Neural progenitor cell (in vitro differentiated cells): Measurements from ENCODE around the gene PRG3. TPM values are rescaled to one million over a fixed set of nuclear protein-coding genes. Genes with fewer than 3 reads are reported as not detected.

ENCODE experiments used
- DNase-seq: peaks from one replicate; pipeline ENCODE4 v3.0.0-alpha.2; 2016; ENCODE audit warnings: low spot score
- H2AFZ ChIP-seq: fragments of 200-600 bp; sonication (generic); replicated peaks from 2 replicates; pipeline ENCODE4 v1.6.1; 2016; ENCODE audit warnings: antibody characterized with exemption
- H3F3A ChIP-seq: fragments of 200-600 bp; sonication (generic); 2 replicates; pipeline ENCODE4 v1.6.1; 2016; ENCODE audit warnings: antibody characterized with exemption, low read depth
- H3K27ac ChIP-seq: fragments of 200-600 bp; sonication (generic); 2 replicates; pipeline ENCODE4 v1.5.1; 2016; ENCODE audit warnings: mild to moderate bottlenecking
- H3K27me3 ChIP-seq: fragments of 200-600 bp; sonication (generic); 2 replicates; pipeline ENCODE4 v1.6.1; 2016; ENCODE audit warnings: mild to moderate bottlenecking, moderate library complexity
- H3K36me3 ChIP-seq: fragments of 200-600 bp; sonication (generic); 2 replicates; pipeline ENCODE4 v1.5.1; 2016
- H3K4me1 ChIP-seq: fragments of 200-600 bp; sonication (generic); 2 replicates; pipeline ENCODE4 v1.6.1; 2016; ENCODE audit warnings: mixed run types
- H3K4me2 ChIP-seq: fragments of 200-600 bp; sonication (generic); 2 replicates; pipeline ENCODE4 v1.6.1; 2016
- H3K4me3 ChIP-seq: fragments of 200-600 bp; sonication (generic); 2 replicates; pipeline ENCODE4 v1.5.1; 2016
- H3K79me2 ChIP-seq: fragments of 200-600 bp; sonication (generic); 2 replicates; pipeline ENCODE4 v1.6.1; 2016; ENCODE audit warnings: low read depth
- H3K9ac ChIP-seq: fragments of 200-600 bp; sonication (generic); 2 replicates; pipeline ENCODE4 v1.6.1; 2016
- H3K9me3 ChIP-seq: fragments of 200-600 bp; sonication (generic); 2 replicates; pipeline ENCODE4 v1.5.1; 2016; ENCODE audit warnings: low read depth
- H4K20me1 ChIP-seq: fragments of 200-600 bp; sonication (generic); 2 replicates; pipeline ENCODE4 v1.6.1; 2016; ENCODE audit warnings: low read depth
- H3K27ac Mint-ChIP-seq: 3 replicates; pipeline ENCODE4 v1.8.0; 2021; ENCODE audit warnings: mixed read lengths
- H3K27me3 Mint-ChIP-seq: 2 replicates; pipeline ENCODE4 v1.8.0; 2022; ENCODE audit warnings: low read depth, mild to moderate bottlenecking, inconsistent platforms, moderate library complexity, mixed read lengths; ENCODE audit not compliant: insufficient read depth
- H3K36me3 Mint-ChIP-seq: 3 replicates; pipeline ENCODE4 v1.8.0; 2021; ENCODE audit warnings: mixed read lengths
- H3K4me1 Mint-ChIP-seq: 3 replicates; pipeline ENCODE4 v1.8.0; 2021; ENCODE audit warnings: mixed read lengths
- H3K4me3 Mint-ChIP-seq: 3 replicates; pipeline ENCODE4 v1.8.0; 2021; ENCODE audit warnings: mild to moderate bottlenecking, moderate library complexity, mixed read lengths
- H3K9me3 Mint-ChIP-seq: 3 replicates; pipeline ENCODE4 v1.8.0; 2020; ENCODE audit warnings: mixed read lengths
- CTCF ChIP-seq: fragments of 200-600 bp; sonication (generic); IDR thresholded peaks from 2 replicates; pipeline ENCODE4 v1.5.1; 2017; ENCODE audit warnings: antibody characterized with exemption, mild to moderate bottlenecking
- EZH2 ChIP-seq: fragments of 200-600 bp; sonication (generic); IDR thresholded peaks from 2 replicates; pipeline ENCODE4 v1.6.1; 2017; ENCODE audit warnings: antibody characterized with exemption, mild to moderate bottlenecking, moderate library complexity
- EZH2phosphoT487 ChIP-seq: fragments of 200-600 bp; sonication (generic); IDR thresholded peaks from 2 replicates; pipeline ENCODE4 v1.6.1; 2017; ENCODE audit warnings: antibody characterized with exemption
- total RNA-seq: library from RNA; depleted of rRNA; stranded (reverse); fragments of >200 nt; gene quantifications from 2 replicates; pipeline ENCODE4 v1.2.3, GENCODE V29; 2015; ENCODE audit warnings: low replicate concordance

PRG3 gene
- total RNA-seq, 1 donor from 2014 or later = not detected

GRCh38 chr11:57347336-57347735, 33.6 kb downstream of the PRG3 start:
- peaks cover 20% of the 10 kb centered on the region for H3K4me1 ChIP-seq
- no peaks in the 10 kb centered on the region for H4K20me1 ChIP-seq
- H3K9ac ChIP-seq = no peak overlapping the region
- Mint-ChIP-seq H3K27me3 (peaks cover 9% of the 10 kb centered on the region), H3K4me1 (peaks cover 26% of the 10 kb centered on the region), H3K27ac (peak overlapping the region; percentile 4), H3K4me3 (no peak overlapping the region), H3K36me3 (peaks cover 2% of the 10 kb centered on the region), H3K9me3 (peaks cover 15% of the 10 kb centered on the region)
- no peaks in the 10 kb centered on the region for H3K9me3 ChIP-seq
- no peak overlapping the region for H2AFZ ChIP-seq
- H3K27me3 ChIP-seq = no peaks in the 10 kb centered on the region
- no peak overlapping the region for H3K27ac ChIP-seq
- H3K36me3 ChIP-seq = no peaks in the 10 kb centered on the region
- no peak for DNase-seq
- H3F3A ChIP-seq = peaks cover 21% of the 10 kb centered on the region
- no peaks in the 10 kb centered on the region for H3K79me2 ChIP-seq
- no peak overlapping the region for H3K4me3 ChIP-seq
- no peak overlapping the region for H3K4me2 ChIP-seq
- no peak for TF ChIP-seq CTCF
- no peak for TF ChIP-seq EZH2phosphoT487
- no peak for TF ChIP-seq EZH2

GRCh38 chr11:57345555-57346211, 35.3 kb downstream of the PRG3 start:
- peak overlapping the region; percentile 74 for H3K27ac Mint-ChIP-seq
- no peaks in the 10 kb centered on the region for H3K36me3 ChIP-seq
- H3K4me3 ChIP-seq = no peak overlapping the region
- H3F3A ChIP-seq = peaks cover 17% of the 10 kb centered on the region
- H3K9me3 Mint-ChIP-seq = peaks cover 7% of the 10 kb centered on the region
- no peak overlapping the region for H3K4me3 Mint-ChIP-seq
- H3K36me3 Mint-ChIP-seq = no peaks in the 10 kb centered on the region
- peak; percentile 87 for DNase-seq
- peak overlapping the region; percentile 82 for H2AFZ ChIP-seq
- no peak overlapping the region for H3K9ac ChIP-seq
- peak overlapping the region; percentile 32 for H3K4me2 ChIP-seq
- no peaks in the 10 kb centered on the region for H4K20me1 ChIP-seq
- no peak overlapping the region for H3K27ac ChIP-seq
- H3K9me3 ChIP-seq = no peaks in the 10 kb centered on the region
- H3K79me2 ChIP-seq = no peaks in the 10 kb centered on the region
- H3K4me1 Mint-ChIP-seq = peaks cover 28% of the 10 kb centered on the region
- peaks cover 18% of the 10 kb centered on the region for H3K4me1 ChIP-seq
- no peak for TF ChIP-seq EZH2
- peak; percentile 87 for TF ChIP-seq CTCF
- TF ChIP-seq EZH2phosphoT487 = no peak
- no peaks in the 10 kb centered on the region for H3K27me3 ChIP-seq
- H3K27me3 Mint-ChIP-seq = peaks cover 10% of the 10 kb centered on the region

GRCh38 chr11:57344826-57345225, 36.1 kb downstream of the PRG3 start:
- DNase-seq = no peak
- Histone ChIP-seq H3K79me2 (no peaks in the 10 kb centered on the region), H4K20me1 (no peaks in the 10 kb centered on the region), H3K9ac (no peak overlapping the region), H3K4me3 (no peak overlapping the region), H3K4me1 (peaks cover 25% of the 10 kb centered on the region), H3K9me3 (no peaks in the 10 kb centered on the region), H3K36me3 (no peaks in the 10 kb centered on the region), H2AFZ (peak overlapping the region; percentile 82), H3F3A (peaks cover 20% of the 10 kb centered on the region), H3K27ac (no peak overlapping the region), H3K4me2 (no peak overlapping the region), H3K27me3 (no peaks in the 10 kb centered on the region)
- Mint-ChIP-seq H3K36me3 (no peaks in the 10 kb centered on the region), H3K4me1 (peaks cover 34% of the 10 kb centered on the region), H3K27ac (no peak overlapping the region), H3K9me3 (peaks cover under 1% of the 10 kb centered on the region), H3K27me3 (peaks cover 12% of the 10 kb centered on the region), H3K4me3 (no peak overlapping the region)
- TF ChIP-seq CTCF (no peak), EZH2phosphoT487 (no peak), EZH2 (no peak)
